ENCODE data around the gene CPNE1. TPM values are rescaled to one million over a fixed set of nuclear protein-coding genes. Genes with fewer than 3 reads are reported as not detected.
A peak's percentile ranks its signal among the peaks of the same experiment; 100 is the strongest.

Gene CPNE1
- total RNA-seq, 1 donor from 2014 or later = 76.3 TPM

DNA sequence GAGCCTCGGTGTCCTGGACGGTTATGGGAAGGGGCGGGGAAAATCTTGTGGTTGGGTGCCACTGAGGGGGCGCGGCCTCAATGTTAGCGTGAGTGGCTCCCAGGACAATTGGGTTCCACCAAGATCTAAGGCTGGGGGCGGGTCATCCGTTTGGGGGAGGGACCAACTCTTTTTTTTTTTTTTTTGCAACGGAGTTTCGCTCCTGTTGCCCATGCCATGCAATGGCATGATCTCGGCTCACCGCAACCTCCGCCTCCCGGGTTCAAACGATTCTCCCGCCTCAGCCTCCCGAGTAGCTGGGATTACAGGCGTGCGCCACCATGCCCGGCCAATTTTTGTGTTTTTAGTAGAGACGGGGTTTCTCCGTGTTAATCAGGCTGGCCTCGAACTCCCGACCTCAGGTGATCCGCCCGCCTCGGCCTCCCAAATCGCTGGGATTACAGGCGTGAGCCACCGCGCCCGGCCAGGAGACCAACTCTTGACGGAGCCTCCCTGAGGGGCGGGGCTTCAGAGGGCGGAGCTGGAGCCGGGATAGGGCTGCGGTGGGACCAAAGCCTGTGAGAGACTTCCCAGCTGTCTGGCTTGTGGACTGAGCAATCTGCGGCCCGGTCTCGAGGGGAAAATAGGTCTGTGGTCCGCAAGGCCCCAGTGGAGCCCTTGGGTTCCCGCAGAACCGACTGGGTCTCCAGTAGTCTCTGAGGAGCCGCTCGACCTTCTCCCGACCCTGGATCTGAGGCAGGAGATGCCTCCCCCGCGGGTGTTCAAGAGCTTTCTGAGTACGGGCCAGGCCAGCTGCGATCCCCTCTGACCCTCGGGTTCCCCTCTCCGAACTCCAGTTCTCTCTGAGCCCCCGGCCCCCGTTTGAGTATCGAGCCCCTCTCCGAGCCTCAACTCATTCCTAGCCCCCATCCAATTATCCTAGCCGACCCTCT is 48.0 kb downstream of the CPNE1 start:
- TF ChIP-seq, protein P1, sequence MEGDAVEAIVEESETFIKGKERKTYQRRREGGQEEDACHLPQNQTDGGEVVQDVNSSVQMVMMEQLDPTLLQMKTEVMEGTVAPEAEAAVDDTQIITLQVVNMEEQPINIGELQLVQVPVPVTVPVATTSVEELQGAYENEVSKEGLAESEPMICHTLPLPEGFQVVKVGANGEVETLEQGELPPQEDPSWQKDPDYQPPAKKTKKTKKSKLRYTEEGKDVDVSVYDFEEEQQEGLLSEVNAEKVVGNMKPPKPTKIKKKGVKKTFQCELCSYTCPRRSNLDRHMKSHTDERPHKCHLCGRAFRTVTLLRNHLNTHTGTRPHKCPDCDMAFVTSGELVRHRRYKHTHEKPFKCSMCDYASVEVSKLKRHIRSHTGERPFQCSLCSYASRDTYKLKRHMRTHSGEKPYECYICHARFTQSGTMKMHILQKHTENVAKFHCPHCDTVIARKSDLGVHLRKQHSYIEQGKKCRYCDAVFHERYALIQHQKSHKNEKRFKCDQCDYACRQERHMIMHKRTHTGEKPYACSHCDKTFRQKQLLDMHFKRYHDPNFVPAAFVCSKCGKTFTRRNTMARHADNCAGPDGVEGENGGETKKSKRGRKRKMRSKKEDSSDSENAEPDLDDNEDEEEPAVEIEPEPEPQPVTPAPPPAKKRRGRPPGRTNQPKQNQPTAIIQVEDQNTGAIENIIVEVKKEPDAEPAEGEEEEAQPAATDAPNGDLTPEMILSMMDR (IDR thresholded peaks at IDR 0.05; ENCODE audit: insufficient read depth, low read length, severe bottlenecking) = no peak
- peak overlapping the region; percentile 30 for H3K4me3 ChIP-seq (ENCODE audit: low read depth, low read length)
- H3K36me3 ChIP-seq (ENCODE audit: control insufficient read depth, insufficient read depth, low read length) = peaks cover 6% of the 10 kb centered on the region
- no peak for FAIRE-seq
- no peaks in the 10 kb centered on the region for H3K27me3 ChIP-seq (ENCODE audit: control insufficient read depth, insufficient read depth, low read length)
- peak; percentile 98 for DNase-seq (ENCODE audit: low read depth)

DNA sequence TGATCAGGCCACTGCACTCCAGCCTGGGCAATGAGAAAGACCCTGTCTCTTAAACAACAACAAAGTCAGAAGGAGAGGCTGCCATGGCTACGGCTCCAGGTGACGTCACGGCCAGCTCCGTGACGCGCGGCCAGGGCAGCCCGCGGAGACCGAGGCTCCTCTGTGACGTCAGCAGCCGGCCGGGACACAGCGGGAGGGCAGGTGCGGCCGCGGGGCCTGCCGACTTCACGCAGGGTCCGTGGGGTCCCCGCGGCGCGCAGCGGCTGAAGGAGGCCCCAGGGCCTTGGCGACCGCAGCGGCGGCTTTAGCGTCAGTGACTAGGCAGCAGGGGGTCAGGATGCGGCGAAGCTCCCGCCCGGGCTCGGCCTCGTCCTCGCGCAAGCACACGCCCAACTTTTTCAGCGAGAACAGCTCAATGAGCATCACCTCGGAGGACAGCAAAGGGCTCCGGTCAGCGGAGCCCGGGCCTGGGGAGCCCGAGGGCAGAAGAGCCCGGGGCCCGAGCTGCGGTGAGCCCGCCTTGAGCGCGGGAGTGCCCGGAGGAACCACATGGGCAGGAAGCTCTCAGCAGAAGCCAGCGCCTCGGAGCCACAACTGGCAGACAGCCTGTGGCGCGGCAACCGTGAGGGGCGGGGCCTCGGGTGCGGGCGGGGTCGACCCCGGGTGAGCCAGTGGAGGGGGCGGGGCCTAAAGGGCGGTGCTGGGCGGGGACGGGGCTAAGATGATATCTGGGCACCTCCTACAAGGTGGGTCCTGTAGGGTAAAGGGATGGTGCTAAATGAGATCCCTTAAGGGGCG is 48.8 kb downstream of the CPNE1 start, which contains the start of gene SPAG4:
Gene SPAG4 (plus strand): TSS at position 163 of the 798 bp plus-strand sequence. CDS start 175 bp downstream, at position 338.
- TF ChIP-seq, protein P1 (IDR thresholded peaks at IDR 0.05; ENCODE audit: insufficient read depth, low read length, severe bottlenecking) = no peak
- no peak for FAIRE-seq
- DNase-seq (ENCODE audit: low read depth) = no peak
- H3K36me3 ChIP-seq (ENCODE audit: control insufficient read depth, insufficient read depth, low read length) = no peaks in the 10 kb centered on the region
- peak within 1 kb of the TSS; percentile 51 for H3K4me3 ChIP-seq (ENCODE audit: low read depth, low read length)
- H3K27me3 ChIP-seq (ENCODE audit: control insufficient read depth, insufficient read depth, low read length) = no peaks in the 10 kb centered on the region

DNA sequence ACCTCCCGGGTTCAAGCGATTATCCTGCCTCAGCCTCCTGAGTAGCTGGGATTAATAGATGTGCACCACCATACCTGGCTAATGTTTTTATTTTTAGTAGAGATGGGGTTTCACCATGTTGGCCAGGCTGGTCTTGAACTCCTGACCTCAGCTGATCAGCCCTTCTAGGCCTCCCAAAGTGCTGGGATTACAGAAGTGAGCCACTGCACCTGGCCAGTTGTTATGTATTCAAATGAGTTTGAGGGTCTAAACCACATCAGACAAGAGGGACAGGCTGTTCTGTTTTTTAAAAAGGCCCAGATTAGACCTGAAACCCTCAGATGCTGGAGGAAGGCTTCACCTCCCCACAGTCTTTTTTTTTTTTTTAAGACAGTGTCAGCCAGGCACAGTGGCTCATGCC is 53.2 kb downstream of the CPNE1 start:
- FAIRE-seq (no peak), DNase-seq (ENCODE audit: low read depth) (no peak)
- TF ChIP-seq, protein P1 (IDR thresholded peaks at IDR 0.05; ENCODE audit: insufficient read depth, low read length, severe bottlenecking) = no peak
- H3K27me3 ChIP-seq (ENCODE audit: control insufficient read depth, insufficient read depth, low read length) = no peaks in the 10 kb centered on the region
- no peaks in the 10 kb centered on the region for H3K36me3 ChIP-seq (ENCODE audit: control insufficient read depth, insufficient read depth, low read length)
- H3K4me3 ChIP-seq (ENCODE audit: low read depth, low read length) = no peak overlapping the region

DNA sequence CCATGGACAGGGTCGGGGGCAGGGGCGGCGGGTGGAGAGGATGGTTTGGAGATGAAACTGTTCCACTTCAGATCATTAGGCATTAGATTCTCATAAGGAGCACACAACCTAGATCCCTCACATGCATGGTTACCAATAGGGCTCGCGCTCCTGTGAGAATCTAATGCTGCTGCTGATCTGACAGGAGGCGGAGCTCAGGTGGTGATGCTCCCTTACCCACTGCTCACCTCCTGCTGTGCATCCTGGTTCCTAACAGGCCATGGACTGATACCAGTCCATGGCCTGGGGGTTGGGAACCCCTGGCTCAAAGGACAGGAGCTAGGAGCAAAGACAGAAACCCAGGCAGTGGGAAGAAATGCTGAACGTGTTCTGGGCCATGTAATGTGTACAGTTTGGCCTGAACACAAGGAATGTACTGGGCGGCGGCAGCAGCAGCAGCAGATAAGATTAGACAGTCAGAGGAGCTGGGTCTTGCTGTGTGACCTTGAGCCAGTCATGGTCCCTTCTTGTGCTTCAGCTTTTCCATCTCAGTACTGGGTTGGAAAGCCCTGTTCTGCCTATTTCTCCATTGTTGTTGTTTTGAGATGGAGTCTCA is 53.8 kb downstream of the CPNE1 start:
- Histone ChIP-seq H3K36me3 (ENCODE audit: control insufficient read depth, insufficient read depth, low read length) (no peaks in the 10 kb centered on the region), H3K4me3 (ENCODE audit: low read depth, low read length) (no peak overlapping the region), H3K27me3 (ENCODE audit: control insufficient read depth, insufficient read depth, low read length) (no peaks in the 10 kb centered on the region)
- FAIRE-seq (no peak), DNase-seq (ENCODE audit: low read depth) (no peak)
- TF ChIP-seq, protein P1 (IDR thresholded peaks at IDR 0.05; ENCODE audit: insufficient read depth, low read length, severe bottlenecking) = no peak

DNA sequence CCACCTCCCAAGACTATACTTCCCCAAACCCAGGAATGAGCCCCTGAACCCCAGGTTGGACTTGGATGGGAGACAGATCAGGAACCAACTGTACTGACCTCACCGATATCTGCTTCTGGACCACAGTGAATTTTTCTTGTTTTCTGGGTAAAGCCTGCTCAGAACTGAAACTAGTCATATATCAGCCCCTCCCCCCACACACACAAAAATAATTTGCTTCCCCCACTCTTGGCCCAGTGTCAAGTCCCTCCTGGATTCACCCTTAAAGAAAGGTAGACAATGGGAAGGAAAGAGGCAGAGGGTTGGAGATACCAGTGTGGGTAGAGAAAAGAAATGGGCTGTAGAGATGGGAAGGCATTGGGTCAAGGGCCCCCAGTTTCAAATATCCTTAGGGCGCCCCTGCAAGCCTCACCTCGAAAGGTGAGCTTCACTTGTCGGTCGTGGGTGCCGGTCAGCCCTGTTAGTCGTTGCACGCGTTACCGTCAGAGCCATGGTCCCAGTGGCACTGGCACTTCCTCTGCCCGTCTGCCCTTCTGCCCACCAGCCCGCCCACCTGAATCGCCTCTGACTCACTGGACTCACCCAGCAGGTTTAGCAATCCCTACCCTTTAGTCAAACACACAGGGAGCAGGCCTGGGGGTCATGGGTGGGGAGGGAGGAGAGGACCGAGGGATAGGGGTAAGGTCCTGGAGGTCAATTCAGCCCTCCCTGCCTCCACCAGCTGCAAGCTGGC is 57.5 kb downstream of the CPNE1 start:
- Histone ChIP-seq H3K4me3 (ENCODE audit: low read depth, low read length) (no peak overlapping the region), H3K36me3 (ENCODE audit: control insufficient read depth, insufficient read depth, low read length) (no peaks in the 10 kb centered on the region), H3K27me3 (ENCODE audit: control insufficient read depth, insufficient read depth, low read length) (no peaks in the 10 kb centered on the region)
- DNase-seq (ENCODE audit: low read depth) (peak; percentile 78), FAIRE-seq (no peak)
- TF ChIP-seq, protein P1 (IDR thresholded peaks at IDR 0.05; ENCODE audit: insufficient read depth, low read length, severe bottlenecking) = no peak

Data from bronchial epithelial cell (primary cell).